ENCODE results near the gene ANKRD1. TPM values are rescaled to one million over a fixed set of nuclear protein-coding genes. Genes with fewer than 3 reads are reported as not detected.
"Not testable (repeated sequence)": the region's sequence is repeated elsewhere in the genome, so short reads cannot be mapped to it uniquely, and the experiment has no call there.

The ANKRD1 gene
- total RNA-seq, 1 experiment from 2014 or later: not detected

DNA sequence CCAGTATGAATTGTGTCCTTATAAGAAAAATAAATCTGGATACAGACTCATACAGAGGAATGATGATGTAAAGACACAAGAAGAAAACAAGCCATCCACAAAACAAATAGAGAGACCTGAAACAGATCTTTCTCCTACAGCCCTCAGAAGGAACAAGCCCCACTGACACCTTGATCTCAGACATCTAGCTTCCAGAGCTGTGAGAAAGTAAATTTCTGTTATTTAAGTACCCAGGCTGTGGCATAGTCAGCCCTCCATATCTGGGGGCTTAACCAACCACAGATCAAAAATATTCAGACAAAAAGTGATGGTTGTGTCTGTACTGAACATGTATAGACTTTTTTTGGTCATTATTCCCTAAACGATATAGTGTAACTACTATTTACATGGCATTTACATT lies 23.9 kb upstream of the ANKRD1 start:
- Histone ChIP-seq H3K4me1 (ENCODE audit: control insufficient read depth in 1 of 2, insufficient read depth in 2 of 2, low read length in 2 of 2) (no peaks in the 10 kb centered on the region), H3K4me3 (replicated peaks in 1 of 2; ENCODE audit: low read depth in 1 of 2, low read length in 2 of 2) (no peak overlapping the region), H3K27ac (ENCODE audit: low read depth, low read length) (no peak overlapping the region), H3K27me3 (ENCODE audit: insufficient read depth, low read length) (no peaks in the 10 kb centered on the region), H3K9me3 (ENCODE audit: control insufficient read depth in 1 of 2, insufficient read depth in 1 of 2, low read depth in 1 of 2, low read length in 2 of 2) (no peaks in the 10 kb centered on the region), H3K36me3 (ENCODE audit: control insufficient read depth in 1 of 2, insufficient read depth in 2 of 2, low read length in 2 of 2) (no peaks in the 10 kb centered on the region), H3K79me2 (ENCODE audit: insufficient read depth, low read length) (no peaks in the 10 kb centered on the region), H2AFZ (ENCODE audit: low read depth, low read length, poor library complexity, severe bottlenecking) (no peak overlapping the region), H3K4me2 (ENCODE audit: low read length) (no peak overlapping the region), H3K9me2 (ENCODE audit: insufficient read depth) (no peaks in the 10 kb centered on the region), H3K9ac (ENCODE audit: low read length) (no peak overlapping the region), H4K20me1 (ENCODE audit: insufficient read depth) (no peaks in the 10 kb centered on the region)
- ChIA-PET POLR2A (no interaction called here), RAD21 (ENCODE audit: low non-redundant PET in 1 of 2, low total read pairs in 2 of 2, uncharacterized antibody in 2 of 2, unreplicated experiment in 2 of 2) (no interaction called here), CTCF (no interaction called here)
- BruUV-seq (replicated peaks): no TSS peak
- TF ChIP-seq POLR2A (IDR thresholded peaks at IDR 0.05; ENCODE audit: borderline replicate concordance, extremely low read depth, insufficient read depth, insufficient read length): no peak
- TF ChIP-seq, protein P1, sequence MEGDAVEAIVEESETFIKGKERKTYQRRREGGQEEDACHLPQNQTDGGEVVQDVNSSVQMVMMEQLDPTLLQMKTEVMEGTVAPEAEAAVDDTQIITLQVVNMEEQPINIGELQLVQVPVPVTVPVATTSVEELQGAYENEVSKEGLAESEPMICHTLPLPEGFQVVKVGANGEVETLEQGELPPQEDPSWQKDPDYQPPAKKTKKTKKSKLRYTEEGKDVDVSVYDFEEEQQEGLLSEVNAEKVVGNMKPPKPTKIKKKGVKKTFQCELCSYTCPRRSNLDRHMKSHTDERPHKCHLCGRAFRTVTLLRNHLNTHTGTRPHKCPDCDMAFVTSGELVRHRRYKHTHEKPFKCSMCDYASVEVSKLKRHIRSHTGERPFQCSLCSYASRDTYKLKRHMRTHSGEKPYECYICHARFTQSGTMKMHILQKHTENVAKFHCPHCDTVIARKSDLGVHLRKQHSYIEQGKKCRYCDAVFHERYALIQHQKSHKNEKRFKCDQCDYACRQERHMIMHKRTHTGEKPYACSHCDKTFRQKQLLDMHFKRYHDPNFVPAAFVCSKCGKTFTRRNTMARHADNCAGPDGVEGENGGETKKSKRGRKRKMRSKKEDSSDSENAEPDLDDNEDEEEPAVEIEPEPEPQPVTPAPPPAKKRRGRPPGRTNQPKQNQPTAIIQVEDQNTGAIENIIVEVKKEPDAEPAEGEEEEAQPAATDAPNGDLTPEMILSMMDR (IDR thresholded peaks at IDR 0.05 in 2 of 3, conservative IDR thresholded peaks at IDR 0.05 in 1 of 3; ENCODE audit: borderline replicate concordance in 1 of 3, insufficient read depth in 1 of 3, low read depth in 2 of 3, low read length in 2 of 3): no peak
- TF ChIP-seq ZNF274 (IDR thresholded peaks at IDR 0.05; ENCODE audit: low read depth, low read length): no peak
- no peak for TF ChIP-seq CBX3 (IDR thresholded peaks at IDR 0.05; ENCODE audit: low read depth)
- no peak for TF ChIP-seq SIN3A (IDR thresholded peaks at IDR 0.05; ENCODE audit: low read depth)
- TF ChIP-seq, protein P2, sequence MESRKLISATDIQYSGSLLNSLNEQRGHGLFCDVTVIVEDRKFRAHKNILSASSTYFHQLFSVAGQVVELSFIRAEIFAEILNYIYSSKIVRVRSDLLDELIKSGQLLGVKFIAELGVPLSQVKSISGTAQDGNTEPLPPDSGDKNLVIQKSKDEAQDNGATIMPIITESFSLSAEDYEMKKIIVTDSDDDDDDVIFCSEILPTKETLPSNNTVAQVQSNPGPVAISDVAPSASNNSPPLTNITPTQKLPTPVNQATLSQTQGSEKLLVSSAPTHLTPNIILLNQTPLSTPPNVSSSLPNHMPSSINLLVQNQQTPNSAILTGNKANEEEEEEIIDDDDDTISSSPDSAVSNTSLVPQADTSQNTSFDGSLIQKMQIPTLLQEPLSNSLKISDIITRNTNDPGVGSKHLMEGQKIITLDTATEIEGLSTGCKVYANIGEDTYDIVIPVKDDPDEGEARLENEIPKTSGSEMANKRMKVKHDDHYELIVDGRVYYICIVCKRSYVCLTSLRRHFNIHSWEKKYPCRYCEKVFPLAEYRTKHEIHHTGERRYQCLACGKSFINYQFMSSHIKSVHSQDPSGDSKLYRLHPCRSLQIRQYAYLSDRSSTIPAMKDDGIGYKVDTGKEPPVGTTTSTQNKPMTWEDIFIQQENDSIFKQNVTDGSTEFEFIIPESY (IDR thresholded peaks at IDR 0.05; ENCODE audit: extremely low read depth, insufficient replicate concordance, low read length): no peak
- TF ChIP-seq ELF1 (IDR thresholded peaks at IDR 0.05; ENCODE audit: borderline replicate concordance, low read depth): no peak
- no peak for TF ChIP-seq FOSL1 (IDR thresholded peaks at IDR 0.05; ENCODE audit: low read depth)
- TF ChIP-seq SP1 (IDR thresholded peaks at IDR 0.05; ENCODE audit: low read depth): no peak
- no peak for TF ChIP-seq TCF7L2 (IDR thresholded peaks at IDR 0.05; ENCODE audit: borderline replicate concordance, extremely low read depth, insufficient read depth, insufficient read length)
- no peak for TF ChIP-seq RAD21 (IDR thresholded peaks at IDR 0.05; ENCODE audit: low read depth)
- no peak for TF ChIP-seq EZH2phosphoT487 (IDR thresholded peaks at IDR 0.05; ENCODE audit: borderline replicate concordance)
- TF ChIP-seq EGR1 (IDR thresholded peaks at IDR 0.05; ENCODE audit: low read depth): no peak
- TF ChIP-seq JUND (IDR thresholded peaks at IDR 0.05): no peak
- TF ChIP-seq YY1 (IDR thresholded peaks at IDR 0.05; ENCODE audit: extremely low read depth, insufficient replicate concordance, low read depth, low read length): no peak
- TF ChIP-seq, protein P3, sequence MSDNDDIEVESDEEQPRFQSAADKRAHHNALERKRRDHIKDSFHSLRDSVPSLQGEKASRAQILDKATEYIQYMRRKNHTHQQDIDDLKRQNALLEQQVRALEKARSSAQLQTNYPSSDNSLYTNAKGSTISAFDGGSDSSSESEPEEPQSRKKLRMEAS (IDR thresholded peaks at IDR 0.05): no peak
- no peak for TF ChIP-seq CEBPB (IDR thresholded peaks at IDR 0.05; ENCODE audit: low read depth)
- TF ChIP-seq ZFX (IDR thresholded peaks at IDR 0.05): no peak
- no peak for TF ChIP-seq EZH2 (IDR thresholded peaks at IDR 0.05)
- DNase-seq (ENCODE audit: low read depth, low spot score) (no peak), ATAC-seq (no peak)
- intact Hi-C loops (cut with micrococcal nuclease): no loop called here

DNA sequence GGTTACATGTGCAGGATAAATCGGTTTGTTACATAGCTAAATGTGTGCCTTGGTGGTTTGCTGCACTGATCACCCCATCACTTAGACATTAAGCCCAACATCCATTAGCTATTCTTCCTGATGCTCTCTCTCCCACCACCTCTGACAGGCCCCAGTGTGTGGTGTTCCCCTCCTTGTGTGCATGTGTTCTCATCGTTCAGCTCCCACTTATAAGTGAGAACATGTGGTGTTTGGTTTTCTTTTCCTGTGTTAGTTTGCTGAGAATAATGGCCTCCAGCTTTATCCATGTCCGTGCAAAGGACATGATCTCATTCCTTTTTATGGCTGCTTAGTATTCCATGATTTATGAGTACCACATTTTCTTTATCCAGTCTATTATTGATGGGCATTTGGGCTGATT lies 22.1 kb upstream of the ANKRD1 start:
- intact Hi-C loops (cut with micrococcal nuclease); H4K20me1 ChIP-seq (ENCODE audit: insufficient read depth); CTCF ChIA-PET; POLR2A ChIA-PET; DNase-seq (ENCODE audit: low read depth, low spot score); RAD21 ChIA-PET (ENCODE audit: low non-redundant PET in 1 of 2, low total read pairs in 2 of 2, uncharacterized antibody in 2 of 2, unreplicated experiment in 2 of 2); H3K27me3 ChIP-seq (ENCODE audit: insufficient read depth, low read length); H3K4me1 ChIP-seq (ENCODE audit: control insufficient read depth in 1 of 2, insufficient read depth in 2 of 2, low read length in 2 of 2); H3K9ac ChIP-seq (ENCODE audit: low read length); H2AFZ ChIP-seq (ENCODE audit: low read depth, low read length, poor library complexity, severe bottlenecking); H3K9me3 ChIP-seq (ENCODE audit: control insufficient read depth in 1 of 2, insufficient read depth in 1 of 2, low read depth in 1 of 2, low read length in 2 of 2); H3K4me2 ChIP-seq (ENCODE audit: low read length); BruUV-seq (replicated peaks); H3K27ac ChIP-seq (ENCODE audit: low read depth, low read length); H3K4me3 ChIP-seq (replicated peaks in 1 of 2; ENCODE audit: low read depth in 1 of 2, low read length in 2 of 2); H3K79me2 ChIP-seq (ENCODE audit: insufficient read depth, low read length); ATAC-seq; H3K9me2 ChIP-seq (ENCODE audit: insufficient read depth); H3K36me3 ChIP-seq (ENCODE audit: control insufficient read depth in 1 of 2, insufficient read depth in 2 of 2, low read length in 2 of 2): not testable (repeated sequence)
